Renal pelvis (tissue), 4 donors: ENCODE results near the gene ADCY10. TPM values are rescaled to one million over a fixed set of nuclear protein-coding genes. Genes with fewer than 3 reads are reported as not detected.
"Not testable (repeated sequence)": the region's sequence is repeated elsewhere in the genome, so short reads cannot be mapped to it uniquely, and the experiment has no call there.

Experiments used
- DNase-seq: peaks from one replicate; pipeline ENCODE4 v3.0.0-alpha.2; 2013
- polyA plus RNA-seq, 3 donors: library from polyadenylated mRNA; unstranded; fragments of 120-200 nt; gene quantifications; one replicate each; pipeline ENCODE4 v1.2.1, GENCODE V29; 2013; ENCODE audit not compliant: insufficient read length in 3 of 3

ADCY10 gene
- polyA plus RNA-seq, 3 donors = 0.46 to 1.4 (median 0.70) TPM

DNA sequence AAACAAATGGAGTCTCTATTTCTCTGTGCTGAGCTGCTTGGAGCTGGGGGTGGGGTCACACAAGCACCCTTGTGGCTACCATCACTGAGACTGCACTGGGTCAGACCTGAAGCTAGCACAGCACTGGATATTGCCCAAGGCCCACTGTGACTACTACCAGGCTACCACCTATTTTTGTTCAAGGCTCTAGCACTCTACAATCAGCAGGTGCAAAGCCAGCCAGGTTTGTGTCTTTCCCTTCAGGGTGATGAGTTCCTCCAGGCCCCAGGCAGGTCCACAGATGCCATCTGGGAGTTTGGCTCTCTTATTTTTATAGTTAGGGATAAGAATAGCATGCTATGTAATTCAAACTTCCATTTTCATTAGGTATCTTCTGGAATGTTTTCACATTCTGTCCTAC is 23.5 kb downstream of the ADCY10 start:
- no peak for DNase-seq

DNA sequence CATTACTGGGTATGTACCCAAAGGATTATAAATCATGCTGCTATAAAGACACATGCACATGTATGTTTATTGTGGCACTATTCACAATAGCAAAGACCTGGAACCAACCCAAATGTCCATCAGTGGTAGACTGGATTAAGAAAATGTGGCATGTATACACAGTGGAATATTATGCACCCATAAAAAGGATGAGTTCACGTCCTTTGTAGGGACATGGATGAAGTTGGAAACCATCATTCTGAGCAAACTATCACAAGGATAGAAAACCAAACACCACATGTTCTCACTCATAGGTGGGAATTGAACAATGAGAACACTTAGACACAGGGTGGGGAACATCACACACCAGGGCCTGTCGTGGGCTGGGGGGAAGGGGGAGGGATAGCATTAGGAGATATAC is 26.7 kb downstream of the ADCY10 start:
- DNase-seq = not testable (repeated sequence)

DNA sequence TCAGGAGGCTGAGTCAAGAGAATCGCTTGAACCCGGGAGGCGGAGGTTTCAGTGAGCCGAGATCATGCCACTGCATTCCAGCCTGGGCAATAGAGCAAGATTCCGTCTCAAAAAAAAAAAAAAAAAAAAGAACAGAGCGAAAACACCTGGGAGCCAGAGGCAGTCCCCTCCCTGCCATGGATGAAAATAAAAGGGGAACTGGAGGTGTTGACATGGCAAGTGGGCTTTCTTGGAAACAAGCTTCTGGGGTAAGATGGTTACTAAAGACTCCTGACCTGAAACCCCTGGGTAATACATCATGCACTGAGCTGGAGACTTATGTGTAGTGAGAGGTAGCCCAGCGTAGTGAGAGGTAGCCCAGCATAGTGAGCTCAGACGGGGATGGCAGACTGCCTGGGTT is 31.6 kb downstream of the ADCY10 start:
- DNase-seq = no peak

DNA sequence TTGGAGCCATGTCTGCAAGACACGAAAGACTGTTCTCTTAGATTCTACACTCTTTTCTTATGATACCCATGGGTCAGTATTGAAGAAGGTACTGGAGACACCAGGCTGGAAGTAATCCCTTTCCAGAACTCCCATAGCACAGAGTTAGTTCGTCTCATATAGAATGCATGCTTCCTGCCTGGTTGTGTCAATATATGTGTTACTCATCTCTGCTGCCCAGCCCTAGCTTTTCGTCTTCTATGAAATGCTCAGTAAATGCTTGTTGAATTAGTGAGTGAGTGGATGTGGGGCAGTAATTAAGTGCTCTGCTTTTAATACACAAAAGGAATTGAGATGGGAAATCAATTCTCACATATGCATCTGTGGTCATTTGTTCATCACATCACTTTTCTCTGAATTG is 32.1 kb downstream of the ADCY10 start:
- no peak for DNase-seq

DNA sequence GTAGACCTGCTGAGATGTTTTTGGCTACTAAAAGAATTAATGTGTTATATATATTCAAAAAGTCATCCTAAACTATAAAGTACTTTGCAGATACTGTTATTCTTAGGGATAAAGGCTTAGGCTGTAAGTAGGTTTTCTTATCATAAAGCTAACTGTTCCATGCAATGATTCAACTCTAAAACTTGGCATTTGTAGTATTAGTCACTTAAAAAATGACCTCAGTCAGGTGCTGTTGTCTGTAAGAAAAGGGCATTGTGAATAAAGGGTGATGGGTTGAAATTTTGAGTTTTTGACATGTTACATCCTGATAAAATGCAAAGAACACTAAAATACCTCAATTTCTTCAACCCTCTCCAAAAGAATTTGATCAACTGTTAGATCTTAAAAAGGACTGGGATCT is 32.9 kb downstream of the ADCY10 start:
- DNase-seq = no peak

DNA sequence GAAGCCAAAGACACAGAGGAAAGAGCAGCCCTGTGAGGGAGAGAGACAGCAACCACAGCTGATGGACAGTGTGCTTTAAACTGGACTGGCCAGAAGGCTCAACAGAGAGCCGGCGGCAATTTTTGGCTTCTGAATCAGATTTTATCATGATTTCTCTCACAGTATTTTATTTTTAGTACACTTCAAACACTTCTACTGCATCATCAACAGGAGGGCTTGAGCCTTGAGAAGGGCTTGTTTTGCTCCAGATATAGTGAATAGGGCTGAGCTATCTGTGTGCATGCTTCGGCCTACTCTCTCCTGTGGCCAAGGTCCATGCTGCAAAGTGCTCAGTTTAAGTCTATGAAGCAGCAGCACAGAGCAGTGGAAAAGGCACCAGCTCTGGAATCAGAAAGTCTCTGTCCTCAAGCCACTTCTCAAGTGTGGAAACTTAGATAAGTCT is 33.3 kb downstream of the ADCY10 start:
- DNase-seq = no peak

DNA sequence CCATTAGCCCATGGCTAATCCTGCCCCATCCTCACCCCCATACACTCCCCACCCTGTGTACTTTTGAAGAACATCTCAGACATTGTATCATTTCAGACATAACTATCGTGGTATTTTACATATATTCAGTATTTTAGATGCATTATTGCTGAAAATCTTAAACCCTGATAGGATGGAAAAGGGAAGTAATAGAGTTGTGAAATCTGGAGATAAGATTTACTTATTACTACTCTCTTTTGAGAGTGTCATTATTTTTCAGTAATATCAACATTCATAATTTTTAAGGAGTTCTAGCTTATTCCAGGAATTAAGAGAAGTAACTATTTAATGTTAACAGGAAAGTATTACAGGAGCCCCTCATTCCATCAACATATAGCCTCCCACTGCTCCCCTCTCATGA is 34.4 kb downstream of the ADCY10 start:
- no peak for DNase-seq

DNA sequence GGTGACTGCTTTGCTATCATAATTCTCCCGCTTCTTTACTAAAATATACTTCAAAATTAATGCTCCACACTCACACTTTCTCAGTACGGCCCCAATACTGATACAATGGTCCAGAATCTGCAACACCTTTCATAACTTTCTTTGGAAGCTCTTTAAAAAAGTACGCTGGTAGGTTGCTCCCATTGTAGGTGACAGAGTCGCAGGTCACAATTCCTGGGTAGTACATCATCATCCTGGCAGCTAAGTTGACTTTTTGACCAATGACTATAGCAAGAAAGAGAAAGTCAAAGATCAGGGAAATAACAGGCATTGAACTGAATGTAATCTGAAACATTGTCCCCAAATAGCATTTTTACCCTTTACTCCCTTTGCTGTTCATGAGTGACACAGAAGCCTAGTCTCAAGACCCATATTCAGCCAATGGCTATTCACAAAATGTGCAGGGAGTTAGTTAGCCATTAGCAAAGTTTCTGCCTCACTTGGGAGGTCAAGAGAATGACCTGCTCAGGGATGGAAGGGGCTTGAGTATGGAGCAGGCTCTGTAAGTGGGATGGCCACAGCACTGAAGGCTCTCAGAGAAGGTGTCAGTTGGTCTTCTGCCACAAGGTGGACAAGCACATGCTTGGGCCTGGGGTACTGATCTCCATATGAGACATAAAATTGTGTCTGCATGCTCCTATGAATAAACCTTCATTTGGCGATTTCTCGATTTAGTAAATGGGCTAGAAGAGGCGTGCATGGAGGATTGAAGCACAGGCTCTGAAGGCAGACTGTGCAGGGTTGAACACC is 35.4 kb downstream of the ADCY10 start:
- no peak for DNase-seq

DNA sequence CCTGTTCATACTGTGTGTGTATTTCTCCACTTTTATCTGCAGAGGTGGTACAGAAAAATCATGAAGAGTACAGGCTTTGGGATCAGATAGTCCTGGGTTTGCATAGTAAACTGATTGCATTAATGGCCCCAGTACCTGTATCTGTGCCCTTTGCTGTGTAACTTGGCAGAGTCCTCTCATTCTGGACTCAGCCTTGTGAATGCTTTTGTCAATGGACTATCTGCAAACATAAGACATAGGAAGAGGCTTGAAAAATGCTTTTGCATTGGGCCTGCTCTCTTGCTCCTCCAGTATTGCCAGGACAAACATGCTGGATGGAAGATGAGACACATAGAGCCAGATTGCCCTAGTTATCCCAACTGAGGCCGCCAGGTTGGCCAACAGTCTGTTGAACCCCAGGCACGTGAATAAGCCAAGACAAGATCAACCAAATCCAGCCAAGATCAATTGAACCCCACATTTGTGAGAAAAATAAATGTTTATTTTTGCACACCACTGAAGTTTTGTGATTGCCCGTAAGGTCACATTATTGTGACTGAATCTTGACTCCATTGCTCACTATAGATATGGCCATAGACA is 37.2 kb downstream of the ADCY10 start:
- DNase-seq = no peak

DNA sequence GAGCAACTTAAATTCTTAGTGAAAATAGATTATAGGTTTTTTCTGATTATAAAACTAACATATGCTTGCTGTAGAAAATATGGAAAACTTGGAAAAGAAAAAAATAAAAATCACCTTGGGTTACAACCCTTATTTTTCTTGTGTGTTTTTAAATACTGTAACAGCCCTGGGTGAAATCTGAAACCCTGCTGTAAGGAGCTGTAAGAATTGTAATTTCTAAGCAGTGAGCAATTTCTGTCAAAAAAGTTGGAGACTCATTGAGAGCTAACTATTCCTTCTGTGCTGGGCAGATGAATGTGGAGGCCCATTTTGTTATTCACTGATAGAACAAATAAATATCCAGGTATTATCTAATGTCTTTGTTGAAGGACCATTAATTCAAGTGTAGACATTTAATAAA is 42.6 kb downstream of the ADCY10 start:
- DNase-seq = no peak

DNA sequence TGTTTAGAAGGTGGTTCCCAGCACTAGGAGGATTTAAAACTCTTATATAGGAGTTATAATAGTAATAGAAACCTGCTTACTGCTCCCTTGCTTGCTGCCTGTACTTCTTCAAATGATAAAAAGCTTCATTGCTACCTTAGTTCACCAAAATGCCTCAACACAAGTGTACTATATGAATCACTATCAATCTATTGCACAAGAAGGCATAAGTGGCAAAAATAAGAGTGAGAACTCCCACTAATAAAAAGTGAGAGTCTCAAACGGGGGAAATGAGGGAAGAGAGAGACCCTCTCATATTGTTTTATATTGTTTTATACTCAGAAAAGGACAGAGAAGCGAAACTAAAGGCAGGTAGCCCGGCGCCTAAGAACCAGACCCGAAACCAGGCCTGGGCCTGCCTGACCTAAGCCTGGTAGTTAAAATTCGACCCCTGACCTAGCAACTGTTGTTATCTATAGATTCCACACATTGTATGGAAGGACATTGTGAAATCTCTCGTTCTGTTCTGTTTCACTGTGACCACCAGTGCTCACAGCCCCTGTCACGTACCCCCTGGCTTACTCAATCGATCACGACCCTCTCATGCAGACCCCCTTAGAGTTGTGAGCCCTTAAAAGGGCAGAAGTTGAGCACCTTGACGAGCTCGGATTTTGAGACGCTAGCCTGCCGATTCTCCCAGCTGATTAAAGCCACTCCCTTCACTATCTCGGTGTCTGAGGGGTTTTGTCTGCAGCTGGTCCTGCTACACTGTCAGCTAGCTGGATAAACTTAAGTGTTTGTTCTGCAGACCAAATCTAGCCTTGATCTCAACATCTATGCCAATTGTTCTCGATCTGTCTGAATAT is 44.6 kb downstream of the ADCY10 start:
- not testable (repeated sequence) for DNase-seq

DNA sequence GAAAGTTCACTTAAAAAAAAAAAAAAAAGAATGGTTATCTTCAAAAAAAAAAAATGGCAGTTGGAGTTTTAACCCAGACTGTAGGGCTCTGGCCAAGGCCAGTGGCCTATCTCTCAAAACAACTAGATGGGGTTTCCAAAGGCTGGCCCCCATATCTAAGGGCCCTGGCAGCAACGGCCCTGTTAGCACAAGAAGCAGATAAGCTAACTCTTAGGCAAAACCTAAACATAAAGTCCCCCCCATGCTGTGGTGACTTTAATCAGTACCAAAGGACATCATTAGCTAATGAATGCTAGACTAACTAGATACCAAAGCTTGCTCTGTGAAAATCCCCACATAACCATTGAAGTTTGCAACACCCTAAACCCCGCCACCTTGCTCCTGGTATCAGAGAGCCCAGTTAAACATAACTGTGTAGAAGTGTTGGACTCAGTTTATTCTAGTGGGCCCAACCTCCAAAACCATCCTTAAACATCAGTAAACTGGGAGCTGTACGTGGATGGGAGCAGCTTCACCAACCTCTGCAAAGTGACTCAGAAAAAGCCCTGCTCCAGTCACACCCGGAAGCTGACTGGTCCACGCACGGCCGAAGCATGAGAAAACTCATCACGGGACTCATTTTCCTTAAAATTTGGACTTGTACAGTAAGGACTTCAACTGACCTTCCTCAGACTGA is 47.1 kb downstream of the ADCY10 start:
- DNase-seq = not testable (repeated sequence)

DNA sequence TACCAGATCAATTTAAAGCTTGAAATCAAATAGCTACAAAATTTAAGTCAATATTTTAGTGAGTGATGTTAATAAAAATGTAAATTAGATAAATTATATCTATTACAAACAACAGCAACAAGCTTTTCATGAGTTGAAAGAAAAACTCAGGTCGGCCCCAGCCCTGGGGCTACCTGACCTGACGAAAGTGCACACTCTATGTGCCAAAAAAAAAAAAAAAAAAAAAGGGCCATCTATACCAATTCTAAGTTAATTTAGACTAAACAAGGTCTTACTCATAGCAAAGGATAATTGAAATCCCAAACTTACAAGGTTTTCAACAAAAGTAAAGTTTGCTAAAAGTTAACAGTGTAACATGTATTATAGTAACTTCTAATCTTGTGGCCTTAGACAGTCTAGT is 47.6 kb downstream of the ADCY10 start:
- not testable (repeated sequence) for DNase-seq

DNA sequence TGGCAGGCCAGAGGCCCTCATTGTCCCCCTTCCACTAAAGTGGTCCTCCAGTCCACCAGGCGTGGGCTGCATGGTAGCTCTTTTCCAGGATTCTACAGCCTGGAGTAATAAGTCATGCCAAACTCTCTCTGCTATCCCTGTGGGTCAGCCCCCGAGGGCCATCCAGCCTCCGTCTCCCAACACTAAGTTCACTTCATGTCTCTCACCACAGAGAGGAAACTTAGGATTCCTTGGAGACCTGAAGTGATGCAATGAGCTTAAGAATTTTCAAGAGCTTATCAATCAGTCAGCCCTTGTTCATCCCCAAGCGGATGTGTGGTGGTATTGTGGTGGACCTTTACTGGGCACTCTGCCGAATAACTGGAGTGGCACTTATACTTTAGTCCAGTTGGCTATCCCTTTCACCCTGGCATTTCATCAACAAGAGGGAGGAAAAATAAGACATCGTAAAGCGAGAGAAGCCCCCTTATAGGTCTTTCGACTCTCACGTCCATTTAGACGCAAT is 48.1 kb downstream of the ADCY10 start:
- not testable (repeated sequence) for DNase-seq

DNA sequence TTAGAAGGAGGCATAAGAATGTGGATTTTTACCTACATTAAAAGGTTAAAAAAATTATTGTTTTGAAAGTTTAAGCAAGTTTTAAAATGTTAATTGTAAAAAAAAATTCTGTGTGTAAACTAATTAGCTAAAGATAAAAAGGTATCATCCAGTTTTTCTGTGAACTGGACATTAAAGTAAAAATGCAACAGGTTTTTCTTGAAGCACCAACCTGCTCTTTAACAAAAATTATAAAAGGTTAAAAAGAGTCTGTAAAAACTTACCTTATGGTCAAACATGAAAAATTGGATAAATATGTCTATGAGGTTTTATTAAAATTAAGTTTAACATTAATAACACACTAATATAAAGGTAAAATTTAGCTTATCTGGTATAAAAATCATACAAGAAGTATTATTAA is 48.7 kb downstream of the ADCY10 start:
- not testable (repeated sequence) for DNase-seq

DNA sequence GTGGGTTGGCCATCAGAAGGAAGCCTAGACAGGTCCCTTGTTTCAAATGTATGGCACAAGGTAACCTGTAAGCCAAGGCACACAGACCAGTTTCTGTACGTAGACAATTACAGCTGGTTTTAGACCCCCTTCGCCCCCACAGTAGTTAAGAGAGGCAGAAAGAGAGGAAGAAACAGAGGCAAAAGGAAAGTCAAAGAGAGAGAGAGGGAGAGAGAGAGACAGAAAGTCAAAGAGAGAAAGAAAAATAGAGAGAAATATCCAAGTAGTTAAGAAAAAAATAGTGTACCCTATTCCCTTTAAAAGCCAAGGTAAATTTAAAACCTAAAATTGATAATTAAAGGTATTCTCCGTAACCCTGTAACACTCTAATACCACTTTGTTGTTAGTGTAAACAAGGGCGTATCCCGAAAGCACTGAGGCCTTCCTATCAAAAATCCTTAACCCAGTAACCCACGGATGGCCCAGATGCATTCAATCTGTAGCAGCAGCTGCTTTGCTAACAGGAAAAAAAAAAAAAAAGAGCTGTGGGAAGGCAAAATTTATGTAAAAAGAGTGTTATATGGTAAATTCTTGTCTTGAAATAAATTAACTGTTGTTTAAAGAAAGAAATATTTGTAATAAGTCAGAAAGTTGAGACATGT is 49.4 kb downstream of the ADCY10 start:
- DNase-seq = no peak

DNA sequence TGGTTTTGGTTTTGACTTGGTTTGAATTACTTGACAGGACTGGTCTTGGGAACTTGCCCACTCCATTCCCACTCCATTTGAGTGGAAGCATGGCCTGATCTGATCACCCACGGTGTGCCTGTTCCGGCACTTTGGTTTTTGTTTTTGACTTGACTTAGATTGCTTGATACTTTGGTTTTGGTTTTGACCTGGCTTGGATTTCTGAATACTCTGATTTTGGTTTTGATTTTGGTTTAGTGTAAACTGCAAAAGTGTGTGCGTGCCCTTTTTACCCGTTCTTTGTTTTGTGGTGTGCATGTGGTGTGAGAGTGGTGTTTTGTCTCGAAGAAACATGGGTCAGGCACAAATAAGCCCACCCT is 50.0 kb downstream of the ADCY10 start:
- DNase-seq = no peak

DNA sequence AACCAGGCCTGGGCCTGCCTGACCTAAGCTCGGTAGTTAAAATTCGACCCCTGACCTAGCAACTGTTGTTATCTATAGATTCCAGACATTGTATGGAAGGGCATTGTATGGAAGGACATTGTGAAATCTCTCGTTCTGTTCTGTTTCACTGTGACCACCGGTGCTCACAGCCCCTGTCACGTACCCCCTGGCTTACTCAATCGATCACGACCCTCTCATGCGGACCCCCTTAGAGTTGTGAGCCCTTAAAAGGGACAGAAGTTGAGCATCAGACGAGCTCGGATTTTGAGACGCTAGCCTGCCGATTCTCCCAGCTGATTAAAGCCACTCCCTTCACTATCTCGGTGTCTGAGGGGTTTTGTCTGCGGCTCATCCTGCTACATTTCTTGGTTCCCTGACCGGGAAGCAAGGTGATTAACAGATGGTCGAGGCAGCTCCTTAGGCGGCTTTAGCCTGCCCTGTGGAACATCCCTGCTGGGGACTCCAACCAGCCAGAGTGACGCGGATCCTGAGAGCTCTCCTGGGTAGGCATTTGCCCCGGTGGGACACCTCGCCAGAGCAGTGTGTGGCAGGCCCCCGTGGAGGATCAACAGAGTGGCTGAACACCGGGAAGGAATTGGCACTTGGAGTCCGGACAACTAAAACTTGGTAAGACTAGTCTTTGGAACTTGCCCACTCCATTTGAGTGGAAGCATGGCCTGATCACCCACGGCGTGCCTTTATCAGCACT is 50.6 kb downstream of the ADCY10 start:
- not testable (repeated sequence) for DNase-seq

DNA sequence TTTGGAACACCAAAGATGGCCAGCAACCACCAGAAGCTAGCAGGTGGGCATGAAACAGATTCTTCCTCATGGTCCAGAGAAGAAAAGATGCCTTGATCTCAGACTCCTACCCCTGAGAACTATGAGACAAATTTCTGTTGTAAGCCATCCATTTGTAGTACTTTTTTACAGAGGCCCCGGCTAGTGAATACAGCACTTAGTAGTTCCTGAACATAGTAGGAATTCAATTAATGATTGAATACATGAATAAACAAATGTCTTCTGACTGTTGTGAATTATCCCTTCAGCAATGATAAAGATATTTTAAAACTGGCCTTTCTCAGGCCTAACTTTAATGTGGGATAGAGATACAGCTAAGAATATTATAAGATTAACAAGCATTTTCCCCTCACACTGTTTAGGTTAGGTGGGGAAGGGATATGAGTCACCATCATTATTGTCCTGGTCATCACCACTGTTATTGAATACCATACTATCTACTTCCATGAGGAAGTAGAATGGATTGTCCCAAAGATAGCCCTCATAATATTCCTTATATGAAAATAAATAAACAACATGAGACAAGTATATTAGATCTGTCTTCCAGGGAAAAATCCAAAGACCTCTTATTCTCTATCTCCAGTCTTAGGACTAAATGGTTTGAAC is 51.4 kb downstream of the ADCY10 start:
- no peak for DNase-seq

DNA sequence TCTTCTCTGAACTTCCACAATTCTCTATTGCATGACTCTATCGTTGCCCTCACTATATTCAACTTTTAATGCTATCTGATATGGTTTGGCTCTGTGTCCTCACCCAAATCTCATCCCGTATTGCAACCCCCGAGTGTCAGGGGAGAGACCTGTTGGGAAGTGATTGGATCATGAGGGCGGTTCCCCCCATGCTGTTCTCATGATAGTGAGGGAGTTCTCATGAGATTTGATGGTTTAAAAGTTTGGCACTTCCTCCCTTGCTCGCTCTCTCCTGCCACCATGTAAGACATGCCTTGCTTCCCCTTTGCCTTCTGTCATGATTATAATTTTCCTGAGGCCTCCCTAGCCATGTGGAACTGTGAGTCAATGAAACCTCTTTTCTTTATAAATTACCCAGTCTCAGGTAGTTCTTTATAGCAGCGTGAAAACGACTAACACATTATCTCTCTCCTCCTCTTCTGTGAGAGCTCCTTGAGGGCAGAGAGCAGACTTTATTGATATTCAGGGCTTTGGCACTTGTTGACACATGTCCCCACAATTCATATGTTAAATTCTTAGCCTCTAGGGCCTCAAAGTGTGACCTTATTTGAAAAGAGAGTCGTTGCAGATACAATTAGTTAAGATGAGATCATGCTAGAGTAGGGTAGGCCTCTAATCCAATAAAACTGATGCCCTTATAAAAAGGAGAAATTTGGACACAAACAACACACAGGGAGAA is 52.1 kb downstream of the ADCY10 start:
- DNase-seq = no peak
